Transverse colon (tissue), 4 donors: Measurements from ENCODE around the gene SRPK2. TPM values are rescaled to one million over a fixed set of nuclear protein-coding genes. Genes with fewer than 3 reads are reported as not detected.

ENCODE experiments used
- DNase-seq: peaks from one replicate; pipeline ENCODE4 v3.0.0-alpha.2; 2019
- H3K27ac ChIP-seq, 4 donors: fragments of 200-600 bp; sonication (generic); 2 replicates each; pipeline ENCODE4 v1.5.1; 2016 to 2018; ENCODE audit warnings: inconsistent platforms in 4 of 4
- H3K27me3 ChIP-seq: fragments of 200-600 bp; sonication (generic); 2 replicates; pipeline ENCODE4 v1.5.1; 2017; ENCODE audit warnings: inconsistent platforms
- H3K36me3 ChIP-seq, 4 donors: fragments of 200-600 bp; sonication (generic); 2 replicates each; pipeline ENCODE4 v1.5.1; 2017 to 2019; ENCODE audit warnings: inconsistent platforms in 4 of 4
- H3K4me1 ChIP-seq, 4 donors: fragments of 200-600 bp; sonication (generic); 2 replicates each; pipeline ENCODE4 v1.5.1; 2017 to 2020; ENCODE audit warnings: inconsistent platforms in 4 of 4
- H3K4me3 ChIP-seq, 4 donors: fragments of 200-600 bp; sonication (generic); 1 replicate in 1 of 4; 2 replicates in 3 of 4; pipeline versions ENCODE4 v1.5.1 to v1.6.1; 2017 to 2019; ENCODE audit warnings: inconsistent platforms in 4 of 4
- H3K9me3 ChIP-seq, 2 donors: fragments of 200-600 bp; sonication (generic); 2 replicates each; pipeline ENCODE4 v1.5.1; 2017 to 2019; ENCODE audit warnings: inconsistent platforms in 2 of 2
- CTCF ChIP-seq, 5 experiments: fragments of 200-600 bp in 3 of 5; fragments of 450-650 bp in 2 of 5; sonication (generic) in 3 of 5; IDR thresholded peaks; 1 replicate in 2 of 5; 2 replicates in 3 of 5; pipeline ENCODE4 v1.5.1; 2016 to 2017; ENCODE audit warnings: antibody characterized with exemption in 5 of 5, inconsistent platforms in 3 of 5, mild to moderate bottlenecking in 2 of 5, moderate library complexity in 1 of 5
- EP300 ChIP-seq: sonication (generic); formaldehyde crosslinking; IDR thresholded peaks from one replicate; pipeline ENCODE4 v1.6.1; 2017; ENCODE audit warnings: antibody characterized with exemption, low read depth
- POLR2A ChIP-seq: fragments of 450-650 bp; IDR thresholded peaks from one replicate; pipeline ENCODE4 v1.6.1; 2016; ENCODE audit warnings: antibody characterized with exemption, mild to moderate bottlenecking, moderate library complexity
- POLR2AphosphoS5 ChIP-seq, 3 donors: sonication (generic); formaldehyde crosslinking; IDR thresholded peaks; one replicate each; pipeline ENCODE4 v1.6.1; 2016; ENCODE audit warnings: antibody characterized with exemption in 3 of 3
- WGBS, 2 donors: methylation state at CpG; one replicate each; pipeline ENCODE4 v1.1.5; 2018; ENCODE audit warnings: low coverage in 1 of 2; 5-methylcytosine and 5-hydroxymethylcytosine counted together
- in situ Hi-C, 4 donors: fragments of 200-750 bp; cut with MboI; loops; one replicate each; pipeline versions ENCODE4 v1.15.0 to v1.15.1; 2017; ENCODE audit warnings: low sequenced_read_pairs in 3 of 4, low pct_ligation_motif_present in 1 of 4, low pct_unique_long_range_greater_than_20kb in 1 of 4
- intact Hi-C: fragments of 100-400 bp; cut with DNase I; formaldehyde crosslinking; loops from one replicate; pipeline ENCODE4 v1.15.1; 2023; ENCODE audit warnings: low total_unique reads
- total RNA-seq, 4 donors: library from RNA; depleted of rRNA; stranded (reverse); fragments of >200 nt; gene quantifications; one replicate each; pipeline ENCODE4 v1.1.0, GENCODE V29; 2016

The SRPK2 gene
- total RNA-seq, 4 donors from 2014 or later: 18.3 to 93.1 (median 43.8) TPM

- no peak for DNase-seq
- intact Hi-C loops: no loop called here
- no peaks in the 10 kb centered on the region for H3K9me3 ChIP-seq
- TF ChIP-seq EP300 (no peak), POLR2A (no peak), POLR2AphosphoS5 (IDR thresholded peaks at IDR 0.05) (no peak), CTCF (IDR thresholded peaks at IDR 0.05) (no peak)
- H3K36me3 ChIP-seq: no peaks in the 10 kb centered on the region
- no peak overlapping the region for H3K4me3 ChIP-seq
- no peak overlapping the region for H3K27ac ChIP-seq
- WGBS, 2 donors: 94 to 100% methylated on average over 4 to 20 of the region's 20 CpGs
- in situ Hi-C loops: no loop called here
- H3K4me1 ChIP-seq: peaks cover 0 to 10% (median 0%) of the 10 kb centered on the region in 4 donors
- H3K27me3 ChIP-seq: no peaks in the 10 kb centered on the region
Measured at GRCh38 chr7:105228555-105228954, 160.2 kb downstream of the SRPK2 start.

GRCh38 chr7:105227391-105227790, 161.3 kb downstream of the SRPK2 start:
- no peaks in the 10 kb centered on the region for H3K27me3 ChIP-seq
- peaks cover 0 to 16% (median 0%) of the 10 kb centered on the region in 4 donors for H3K4me1 ChIP-seq
- DNase-seq: no peak
- no peaks in the 10 kb centered on the region for H3K36me3 ChIP-seq
- H3K9me3 ChIP-seq: no peaks in the 10 kb centered on the region
- intact Hi-C loops (no loop called here), in situ Hi-C loops (no loop called here)
- TF ChIP-seq CTCF (IDR thresholded peaks at IDR 0.05): no peak
- TF ChIP-seq POLR2A: no peak
- no peak for TF ChIP-seq POLR2AphosphoS5 (IDR thresholded peaks at IDR 0.05)
- no peak overlapping the region for H3K4me3 ChIP-seq
- 90 to 93% methylated on average over 2 of the region's 2 CpGs for WGBS, 2 donors
- H3K27ac ChIP-seq: no peak overlapping the region

- WGBS, 2 donors: 70 to 71% methylated on average over 6 of the region's 6 CpGs
- intact Hi-C loops: no loop called here
- no peak for DNase-seq
Measured at GRCh38 chr7:105224884-105225651, 163.7 kb downstream of the SRPK2 start.

GRCh38 chr7:105222953-105223352, 165.8 kb downstream of the SRPK2 start:
- H3K4me3 ChIP-seq: no peak overlapping the region
- WGBS, 2 donors: 83 to 100% methylated on average over 1 to 5 of the region's 5 CpGs

More at GRCh38 chr7:105224884-105225651, 163.7 kb downstream of the SRPK2 start:
- H3K36me3 ChIP-seq: no peaks in the 10 kb centered on the region
- H3K27me3 ChIP-seq: no peaks in the 10 kb centered on the region
- in situ Hi-C loops: no loop called here
- no peaks in the 10 kb centered on the region for H3K9me3 ChIP-seq
- H3K4me1 ChIP-seq: peaks cover 0 to 23% (median 0%) of the 10 kb centered on the region in 4 donors
- H3K27ac ChIP-seq: no peak overlapping the region
- H3K4me3 ChIP-seq: no peak overlapping the region
- TF ChIP-seq POLR2A: no peak
- TF ChIP-seq EP300: no peak
- no peak for TF ChIP-seq POLR2AphosphoS5 (IDR thresholded peaks at IDR 0.05)
- no peak for TF ChIP-seq CTCF (IDR thresholded peaks at IDR 0.05)

More at GRCh38 chr7:105222953-105223352, 165.8 kb downstream of the SRPK2 start:
- peaks cover 0 to 23% (median 0%) of the 10 kb centered on the region in 4 donors for H3K4me1 ChIP-seq
- no peaks in the 10 kb centered on the region for H3K36me3 ChIP-seq
- no peaks in the 10 kb centered on the region for H3K9me3 ChIP-seq
- TF ChIP-seq CTCF (IDR thresholded peaks at IDR 0.05): no peak
- no peak for TF ChIP-seq EP300
- TF ChIP-seq POLR2A: no peak
- no peak for TF ChIP-seq POLR2AphosphoS5 (IDR thresholded peaks at IDR 0.05)
- H3K27me3 ChIP-seq: no peaks in the 10 kb centered on the region
- intact Hi-C loops: no loop called here
- DNase-seq: no peak
- in situ Hi-C loops: no loop called here
- no peak overlapping the region for H3K27ac ChIP-seq
